VCaP (cell line): ENCODE measurements around the gene CLASP2.

Source experiments
- H3K27ac ChIP-seq: fragments of 450-650 bp; 2 replicates; pipeline ENCODE4 v1.5.1; 2017
- TF ChIP-seq, protein P1 (sequence below): fragments of 450-650 bp; conservative IDR thresholded peaks from 2 replicates; pipeline ENCODE4 v1.5.1; 2017; ENCODE audit warnings: mild to moderate bottlenecking, moderate library complexity

The CLASP2 gene

DNA sequence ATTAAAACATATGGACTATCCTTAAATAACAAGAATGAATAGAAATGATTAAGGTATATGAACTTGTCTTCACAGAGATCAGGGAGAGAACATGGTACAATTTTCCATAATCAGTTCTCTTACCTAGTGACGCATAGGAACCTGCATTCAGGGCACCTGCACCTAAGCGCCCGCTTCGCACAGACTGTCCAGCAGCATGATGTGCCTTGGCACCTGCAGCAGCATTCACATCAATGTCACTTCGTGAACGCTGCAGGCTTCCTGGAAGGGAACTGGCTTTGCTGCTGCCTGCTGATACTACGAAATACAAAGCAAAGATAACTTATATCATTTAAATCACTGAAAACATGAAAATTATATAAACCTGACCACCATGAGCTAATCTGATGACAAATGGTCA is 115.2 kb downstream of the CLASP2 start:
- TF ChIP-seq, protein P1, sequence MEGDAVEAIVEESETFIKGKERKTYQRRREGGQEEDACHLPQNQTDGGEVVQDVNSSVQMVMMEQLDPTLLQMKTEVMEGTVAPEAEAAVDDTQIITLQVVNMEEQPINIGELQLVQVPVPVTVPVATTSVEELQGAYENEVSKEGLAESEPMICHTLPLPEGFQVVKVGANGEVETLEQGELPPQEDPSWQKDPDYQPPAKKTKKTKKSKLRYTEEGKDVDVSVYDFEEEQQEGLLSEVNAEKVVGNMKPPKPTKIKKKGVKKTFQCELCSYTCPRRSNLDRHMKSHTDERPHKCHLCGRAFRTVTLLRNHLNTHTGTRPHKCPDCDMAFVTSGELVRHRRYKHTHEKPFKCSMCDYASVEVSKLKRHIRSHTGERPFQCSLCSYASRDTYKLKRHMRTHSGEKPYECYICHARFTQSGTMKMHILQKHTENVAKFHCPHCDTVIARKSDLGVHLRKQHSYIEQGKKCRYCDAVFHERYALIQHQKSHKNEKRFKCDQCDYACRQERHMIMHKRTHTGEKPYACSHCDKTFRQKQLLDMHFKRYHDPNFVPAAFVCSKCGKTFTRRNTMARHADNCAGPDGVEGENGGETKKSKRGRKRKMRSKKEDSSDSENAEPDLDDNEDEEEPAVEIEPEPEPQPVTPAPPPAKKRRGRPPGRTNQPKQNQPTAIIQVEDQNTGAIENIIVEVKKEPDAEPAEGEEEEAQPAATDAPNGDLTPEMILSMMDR: no peak
- H3K27ac ChIP-seq: no peak overlapping the region

DNA sequence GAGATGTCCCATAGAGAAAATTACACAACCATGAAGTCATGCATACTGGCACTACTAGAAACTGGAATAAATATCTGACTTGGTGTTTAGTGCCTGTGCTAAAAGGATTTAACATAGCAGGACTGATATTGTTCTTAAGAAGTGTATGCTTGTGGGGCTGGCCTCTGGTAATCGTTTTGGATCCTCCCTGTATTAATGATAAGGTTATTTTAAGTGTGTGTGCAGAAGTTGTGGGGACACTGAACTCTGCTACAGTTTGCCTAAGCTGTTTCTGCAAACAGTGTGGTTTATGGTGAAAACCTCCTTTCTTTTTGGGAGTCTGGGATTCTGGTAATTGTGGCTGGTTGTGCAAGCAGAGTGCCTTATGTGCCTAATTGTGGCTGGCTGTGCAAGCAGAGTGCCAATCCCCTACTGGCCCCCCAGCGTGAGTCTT is 120.8 kb downstream of the CLASP2 start:
- H3K27ac ChIP-seq: no peak overlapping the region
- TF ChIP-seq, protein P1: no peak

DNA sequence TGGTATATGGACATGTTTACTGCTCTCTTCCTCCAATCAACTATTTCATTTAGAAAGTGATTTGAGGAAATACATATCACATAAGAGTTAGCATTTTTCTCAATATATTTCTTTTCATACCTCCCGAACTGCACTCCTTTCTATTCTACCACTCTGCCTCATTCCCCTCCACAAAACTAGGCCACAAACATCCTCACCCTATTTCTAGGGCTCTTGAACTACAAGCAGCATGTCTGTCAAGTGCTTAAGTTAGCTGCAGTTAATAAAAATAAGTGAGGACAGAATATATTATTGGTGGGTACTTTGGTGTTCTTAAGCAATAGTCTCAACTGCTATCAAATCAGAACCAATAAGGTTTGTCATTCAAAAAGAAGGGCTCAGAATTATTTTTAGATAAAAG is 125.1 kb downstream of the CLASP2 start:
- TF ChIP-seq, protein P1: no peak
- no peak overlapping the region for H3K27ac ChIP-seq

DNA sequence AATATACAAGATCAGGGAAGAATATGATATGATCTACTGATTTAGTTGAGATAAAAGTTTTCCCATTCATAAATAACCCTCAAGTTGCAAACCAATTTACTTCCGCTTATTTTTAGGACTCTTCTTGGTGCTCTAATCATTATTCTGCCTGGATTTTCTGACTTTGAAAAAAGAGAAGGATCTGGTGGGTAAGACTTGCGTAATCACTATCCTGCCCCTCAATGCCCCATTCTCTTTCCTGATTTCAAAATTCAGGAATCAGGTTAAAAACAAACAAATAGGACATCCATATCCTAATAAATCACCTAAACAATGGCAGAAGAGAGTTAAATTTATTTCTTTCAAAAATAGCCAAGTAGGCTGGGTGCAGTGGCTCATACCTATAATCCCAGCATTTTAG is 127.5 kb downstream of the CLASP2 start:
- H3K27ac ChIP-seq: no peak overlapping the region
- TF ChIP-seq, protein P1: no peak

DNA sequence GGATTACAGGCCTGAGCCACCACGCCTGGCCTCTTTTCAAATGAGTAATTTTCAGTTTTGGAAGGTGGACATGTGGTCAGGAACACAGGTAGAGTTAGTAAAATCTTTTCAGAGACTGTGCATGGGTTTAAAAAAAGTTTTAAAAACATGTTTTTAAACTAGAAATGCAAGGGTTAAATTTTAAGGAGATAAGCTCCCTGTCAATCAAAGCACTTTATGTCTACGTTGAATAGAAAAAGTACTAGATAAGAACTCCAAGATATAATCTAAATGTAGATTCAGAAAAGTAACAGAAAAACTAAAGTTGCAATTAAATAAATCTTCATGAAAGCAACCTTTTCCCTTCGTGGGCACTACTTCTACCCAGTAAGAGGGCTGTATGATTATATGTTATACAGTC is 131.7 kb downstream of the CLASP2 start:
- H3K27ac ChIP-seq: no peak overlapping the region
- TF ChIP-seq, protein P1: no peak

DNA sequence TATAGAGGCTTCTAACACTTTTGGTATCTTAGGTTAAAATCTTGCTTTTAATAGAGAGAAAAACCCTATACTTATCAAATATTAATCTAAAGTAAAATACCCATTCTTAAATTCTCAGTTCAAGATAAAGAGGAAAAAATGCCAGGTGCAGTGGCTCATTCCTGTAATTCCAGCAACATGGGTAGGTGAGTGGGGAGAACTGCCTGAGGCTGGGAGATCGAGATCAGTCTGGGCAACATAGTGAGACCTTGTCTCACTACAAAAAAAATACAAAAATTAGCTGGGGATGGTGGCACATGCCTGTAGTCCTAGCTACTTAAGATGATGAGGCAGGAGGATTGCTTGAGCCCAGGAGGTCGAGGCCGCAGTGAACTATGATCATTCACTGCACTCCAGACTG is 135.8 kb downstream of the CLASP2 start:
- no peak overlapping the region for H3K27ac ChIP-seq
- TF ChIP-seq, protein P1: no peak

DNA sequence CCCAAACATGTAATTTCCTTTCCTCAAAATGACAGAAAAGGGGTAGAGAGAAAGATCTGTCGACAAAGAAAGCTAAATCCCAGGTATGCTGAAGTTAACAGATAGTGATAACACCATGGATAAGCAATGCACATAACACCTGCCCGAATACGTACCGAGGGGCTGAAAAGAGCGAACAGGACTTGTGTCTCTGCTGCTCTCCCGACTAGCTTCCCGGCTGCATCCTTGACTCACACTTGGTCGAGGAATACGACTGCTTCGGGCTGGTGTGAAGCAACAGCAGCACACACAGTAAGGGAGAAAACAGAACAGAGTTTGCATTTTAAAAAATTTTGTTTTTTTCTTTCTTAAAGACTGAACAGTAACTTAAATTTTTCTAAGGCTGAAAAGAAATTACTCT is 136.4 kb downstream of the CLASP2 start:
- TF ChIP-seq, protein P1: no peak
- no peak overlapping the region for H3K27ac ChIP-seq

DNA sequence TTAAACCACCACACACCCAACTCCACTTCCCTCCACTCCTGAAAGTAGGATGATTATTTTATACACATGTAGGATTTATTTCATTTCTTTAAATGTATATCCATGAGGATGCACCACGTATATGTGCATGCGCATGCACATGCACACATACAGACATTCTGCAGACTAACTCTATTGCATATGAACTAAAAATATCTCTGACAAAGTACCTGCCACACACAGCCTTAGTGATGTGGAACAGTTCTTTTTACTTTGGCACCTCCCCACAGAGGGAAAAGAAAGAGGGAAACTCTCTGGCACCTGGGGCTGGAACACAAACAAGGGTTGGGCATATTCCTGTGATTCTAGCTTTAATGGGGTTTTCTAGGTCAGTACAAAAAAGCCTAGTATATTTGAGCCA is 138.2 kb downstream of the CLASP2 start:
- no peak overlapping the region for H3K27ac ChIP-seq
- TF ChIP-seq, protein P1: no peak
